NK-92 treated with Interleukin-12 subunit alpha and Interleukin-12 subunit beta, amount 100 ng/mL, for 24 hours (cell line): ENCODE measurements around the gene ATRX.

Experiments used
- DNase-seq: peaks from one replicate; lab custom pipeline; 2025; lab: John Stamatoyannopoulos, UW

Gene ATRX

DNA sequence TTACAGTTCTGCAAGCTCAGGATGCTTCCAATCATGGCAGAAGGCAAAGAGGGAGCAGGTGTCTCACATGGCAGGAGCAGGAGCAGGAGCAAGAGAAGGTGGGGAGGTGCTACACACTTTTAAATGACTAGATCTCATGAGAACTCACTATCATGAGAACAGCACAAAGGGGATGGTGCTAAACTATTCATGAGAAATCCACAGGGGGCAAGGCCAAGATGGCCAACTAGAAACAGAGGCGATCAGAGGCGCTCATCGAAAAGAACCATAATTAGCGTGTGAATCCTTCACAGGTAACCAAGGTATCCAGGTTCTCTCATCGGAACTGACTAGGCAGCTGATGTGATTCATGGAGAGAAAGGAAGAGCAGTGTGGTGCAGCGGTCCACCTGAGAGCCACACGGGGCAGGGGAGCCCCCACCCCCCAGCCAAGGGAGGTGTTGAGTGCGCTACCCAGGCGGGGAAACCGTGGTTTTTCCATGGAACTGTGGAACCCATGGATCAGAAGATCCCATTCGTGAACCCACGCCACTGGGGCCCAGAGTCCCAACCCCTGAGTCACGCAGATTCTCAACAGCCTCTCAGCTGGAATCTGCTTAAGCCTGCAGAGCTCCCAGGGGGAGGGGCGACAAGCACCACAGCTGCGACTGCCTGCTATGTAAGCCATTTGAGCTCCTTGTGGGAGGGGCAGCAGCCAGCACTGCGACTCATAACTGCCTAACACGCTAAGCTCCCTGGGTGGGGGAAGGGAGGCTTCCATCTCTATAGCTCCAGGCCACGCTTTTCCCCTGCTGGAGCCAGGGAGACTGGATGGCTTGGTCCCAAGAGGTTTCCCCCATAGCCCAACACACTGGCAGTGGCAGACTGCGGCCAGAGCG lies 292.1 kb downstream of the ATRX start:
- DNase-seq, result no peak

DNA sequence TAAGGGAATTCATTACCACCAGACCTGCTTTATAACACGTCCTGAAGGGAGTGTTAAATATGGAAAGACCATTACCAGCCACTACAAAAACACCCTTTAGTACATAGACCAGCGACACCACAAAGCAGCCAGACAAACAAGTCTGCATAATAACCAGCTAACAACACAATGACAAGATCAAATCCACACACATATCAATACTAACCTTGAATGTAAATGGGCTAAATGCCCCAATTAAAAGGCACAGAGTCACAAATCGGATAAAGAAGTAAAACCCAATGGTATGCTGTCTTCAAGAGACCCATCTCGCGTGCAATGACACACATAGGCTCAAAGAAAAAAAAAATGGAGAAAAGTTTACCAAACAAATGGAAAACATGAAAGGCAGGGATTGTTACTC lies 302.0 kb downstream of the ATRX start:
- DNase-seq, result no peak

- no peak for DNase-seq
These were observed 330.6 kb downstream of the ATRX start for GRCh38 chrX:77455437-77455836.
